Fibroblast of mammary gland (primary cell): ENCODE data around the gene C17orf67.
A peak's percentile ranks its signal among the peaks of the same experiment; 100 is the strongest.

ENCODE experiments used
- DNase-seq: peaks from one replicate; pipeline ENCODE4 v3.0.0-alpha.2; 2010; ENCODE audit warnings: low read depth
- H3K4me3 ChIP-seq: 2 replicates; pipeline ENCODE4 v1.5.1; 2011; ENCODE audit warnings: low read depth, mild to moderate bottlenecking, low read length, moderate library complexity; ENCODE audit not compliant: control insufficient read depth
- CTCF ChIP-seq: conservative IDR thresholded peaks from 2 replicates; pipeline ENCODE4 v1.5.1; 2011; ENCODE audit warnings: low read depth, low read length, inconsistent platforms; ENCODE audit not compliant: control insufficient read depth, insufficient read depth

The C17orf67 gene

GRCh38 chr17:56751145-56751738 lies 82.5 kb downstream of the C17orf67 start:
- H3K4me3 ChIP-seq, result no peak overlapping the region
- no peak for TF ChIP-seq CTCF
- DNase-seq, result no peak

- peak; percentile 11 for DNase-seq
- no peak overlapping the region for H3K4me3 ChIP-seq
- no peak for TF ChIP-seq CTCF
These were observed 89.0 kb downstream of the C17orf67 start for GRCh38 chr17:56744721-56745120.

GRCh38 chr17:56742601-56743000 lies 91.1 kb downstream of the C17orf67 start:
- DNase-seq, result no peak
- H3K4me3 ChIP-seq, result no peak overlapping the region
- no peak for TF ChIP-seq CTCF
